GM06990 (cell line): Measurements from ENCODE around the gene DNAH11.

Experiments used
- DNase-seq: peaks from one replicate; pipeline ENCODE4 v3.0.0-alpha.2; 2011; ENCODE audit not compliant: insufficient read length; ENCODE audit errors: extremely low read depth
- H3K27me3 ChIP-seq: replicated peaks from 2 replicates; pipeline ENCODE4 v1.6.0; 2011; ENCODE audit warnings: low read length; ENCODE audit not compliant: control insufficient read depth, insufficient read depth
- H3K36me3 ChIP-seq: 2 replicates; pipeline ENCODE4 v1.5.1; 2011; ENCODE audit warnings: low read length; ENCODE audit not compliant: control insufficient read depth, insufficient read depth
- H3K4me3 ChIP-seq: replicated peaks from 2 replicates; pipeline ENCODE4 v1.5.1; 2011; ENCODE audit warnings: low read depth, mild to moderate bottlenecking, control low read depth, low read length
- TF ChIP-seq, protein P1 (sequence below): IDR thresholded peaks from 2 replicates; pipeline ENCODE4 v1.5.1; 2011; ENCODE audit warnings: low read length, control low read depth, mild to moderate bottlenecking, inconsistent platforms; ENCODE audit not compliant: insufficient read depth, poor library complexity, severe bottlenecking

DNAH11 gene

DNA sequence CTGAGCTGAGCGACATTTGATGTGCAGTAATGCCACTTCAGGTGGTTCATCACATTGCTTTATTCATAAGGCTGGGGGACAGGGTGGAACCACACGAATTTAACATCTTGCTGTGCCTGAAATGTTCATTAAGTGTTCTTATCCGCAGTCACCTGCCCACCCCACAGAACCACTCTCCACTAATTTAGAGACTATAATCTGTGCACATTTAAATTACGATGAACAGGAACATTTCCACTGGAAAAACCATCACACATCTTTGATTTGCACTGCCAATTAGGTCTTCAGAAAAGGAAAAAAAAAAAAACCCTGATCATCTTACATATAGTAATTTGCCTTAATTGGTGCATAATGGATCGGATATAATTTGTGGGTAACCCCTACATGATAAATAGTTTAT lies 400.6 kb downstream of the DNAH11 start:
- H3K4me3 ChIP-seq: no peak overlapping the region
- DNase-seq: no peak
- no peaks in the 10 kb centered on the region for H3K36me3 ChIP-seq
- H3K27me3 ChIP-seq: no peaks in the 10 kb centered on the region
- TF ChIP-seq, protein P1, sequence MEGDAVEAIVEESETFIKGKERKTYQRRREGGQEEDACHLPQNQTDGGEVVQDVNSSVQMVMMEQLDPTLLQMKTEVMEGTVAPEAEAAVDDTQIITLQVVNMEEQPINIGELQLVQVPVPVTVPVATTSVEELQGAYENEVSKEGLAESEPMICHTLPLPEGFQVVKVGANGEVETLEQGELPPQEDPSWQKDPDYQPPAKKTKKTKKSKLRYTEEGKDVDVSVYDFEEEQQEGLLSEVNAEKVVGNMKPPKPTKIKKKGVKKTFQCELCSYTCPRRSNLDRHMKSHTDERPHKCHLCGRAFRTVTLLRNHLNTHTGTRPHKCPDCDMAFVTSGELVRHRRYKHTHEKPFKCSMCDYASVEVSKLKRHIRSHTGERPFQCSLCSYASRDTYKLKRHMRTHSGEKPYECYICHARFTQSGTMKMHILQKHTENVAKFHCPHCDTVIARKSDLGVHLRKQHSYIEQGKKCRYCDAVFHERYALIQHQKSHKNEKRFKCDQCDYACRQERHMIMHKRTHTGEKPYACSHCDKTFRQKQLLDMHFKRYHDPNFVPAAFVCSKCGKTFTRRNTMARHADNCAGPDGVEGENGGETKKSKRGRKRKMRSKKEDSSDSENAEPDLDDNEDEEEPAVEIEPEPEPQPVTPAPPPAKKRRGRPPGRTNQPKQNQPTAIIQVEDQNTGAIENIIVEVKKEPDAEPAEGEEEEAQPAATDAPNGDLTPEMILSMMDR: no peak

DNA sequence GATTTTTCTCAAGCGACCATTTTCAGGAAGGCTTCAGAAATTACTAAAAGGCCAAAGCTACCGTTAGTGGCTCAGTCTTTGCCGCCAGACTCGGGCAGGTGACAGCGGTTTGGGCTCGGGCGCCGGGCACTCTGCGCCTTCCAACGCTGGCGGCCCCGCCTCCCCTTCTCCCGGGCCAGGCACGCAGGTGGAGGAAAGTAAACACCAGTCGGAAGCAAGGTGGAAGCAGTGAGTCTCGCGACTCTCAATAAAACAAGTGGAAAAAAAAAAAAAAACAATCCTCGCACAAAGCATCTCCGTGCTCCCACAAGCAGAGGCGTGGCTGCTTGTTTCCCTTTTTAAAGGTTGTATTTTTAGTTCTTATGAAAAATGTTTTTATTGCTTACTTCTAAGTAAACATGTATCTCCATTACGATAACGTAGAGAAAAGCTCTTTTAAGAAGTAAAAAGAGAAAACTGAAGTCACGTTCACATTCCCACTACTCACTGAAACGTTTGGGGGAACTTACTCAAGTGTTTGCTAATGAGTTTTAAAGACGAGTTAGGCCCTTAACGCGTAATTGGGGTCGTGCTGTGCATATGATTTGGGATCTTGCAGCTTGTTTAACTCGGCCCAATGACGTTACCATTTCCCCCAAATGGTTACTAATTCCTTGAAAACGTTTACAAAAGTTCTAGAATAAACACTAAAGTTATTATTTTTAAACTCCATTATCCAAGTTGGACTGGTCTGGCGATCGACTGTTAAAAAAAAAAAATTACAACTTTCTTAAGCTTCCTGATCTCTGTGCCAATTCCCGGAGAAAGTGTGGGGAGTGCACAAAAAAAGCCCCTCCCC lies 402.0 kb downstream of the DNAH11 start:
- peak overlapping the region; percentile 73 for H3K4me3 ChIP-seq
- H3K27me3 ChIP-seq: no peaks in the 10 kb centered on the region
- H3K36me3 ChIP-seq: no peaks in the 10 kb centered on the region
- TF ChIP-seq, protein P1: no peak
- peak; percentile 52 for DNase-seq

DNA sequence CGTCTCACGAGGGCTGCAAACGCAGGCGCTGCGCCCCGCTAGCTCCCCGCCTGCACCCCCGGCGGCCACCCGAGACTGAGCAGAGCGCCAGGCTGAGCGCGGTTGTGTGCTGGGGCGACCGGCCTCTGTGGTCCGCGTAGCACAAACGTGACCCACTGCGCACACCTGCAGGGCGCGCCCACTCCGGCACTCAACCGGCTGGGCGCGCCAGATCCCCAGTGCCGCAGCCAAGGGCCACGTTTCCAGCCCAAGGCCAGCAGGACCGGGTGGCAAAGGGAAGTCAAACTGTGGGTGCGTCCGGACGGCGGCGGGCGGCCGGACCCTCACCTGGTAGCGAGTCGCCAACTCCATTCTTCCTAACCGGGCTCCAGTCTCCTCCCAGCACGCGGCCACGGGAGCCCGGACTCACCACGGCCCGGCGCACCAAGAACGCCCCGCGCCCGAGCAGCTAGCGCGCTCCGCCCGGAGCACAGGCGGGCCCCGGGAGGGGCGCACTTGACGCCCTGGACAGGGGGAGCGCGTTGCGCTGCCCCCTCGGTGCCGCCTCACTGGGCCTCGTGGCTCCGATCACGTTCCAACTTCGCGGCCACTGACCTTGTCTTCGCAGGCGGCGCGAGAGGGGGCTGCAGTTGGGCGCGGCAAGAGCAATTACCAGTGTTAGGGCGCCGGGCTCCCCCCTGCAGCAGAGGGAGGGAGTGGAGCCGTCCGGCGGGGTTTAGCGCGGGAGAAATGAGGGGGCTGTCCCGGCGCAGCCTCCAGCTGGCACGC lies 402.8 kb downstream of the DNAH11 start, which contains the start of gene CDCA7L:
CDCA7L (minus strand) TSS at position 446 of the 768 bp plus-strand sequence; CDS start at position 351, 95 bp downstream.
- H3K27me3 ChIP-seq: no peaks in the 10 kb centered on the region
- no peaks in the 10 kb centered on the region for H3K36me3 ChIP-seq
- H3K4me3 ChIP-seq: peak within 1 kb of the TSS; percentile 73
- peak; percentile 92 for DNase-seq
- TF ChIP-seq, protein P1: peak; percentile 19

DNA sequence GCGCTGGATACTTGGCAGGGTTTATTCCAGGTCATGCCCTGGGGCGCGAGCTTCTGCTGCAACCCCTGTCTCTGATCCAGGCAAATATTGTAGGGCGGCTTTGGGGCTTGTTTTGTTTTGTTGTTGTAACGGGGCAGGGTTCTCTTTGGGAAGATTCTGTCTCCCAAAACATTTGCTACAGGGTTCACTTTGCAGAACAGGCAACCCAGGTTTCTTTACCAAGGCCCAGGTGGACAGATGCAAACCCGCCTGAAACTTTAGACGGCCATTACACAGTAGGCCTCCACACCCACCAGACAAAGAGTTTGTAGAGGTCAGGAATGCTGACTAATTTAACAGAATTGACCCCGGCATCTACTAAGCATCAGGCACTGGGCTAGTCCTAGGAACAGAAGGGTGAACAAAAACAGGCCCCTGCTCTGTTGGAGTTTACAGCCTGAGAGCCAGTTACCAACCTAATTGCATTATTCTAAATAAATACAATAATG lies 403.4 kb downstream of the DNAH11 start:
- no peaks in the 10 kb centered on the region for H3K36me3 ChIP-seq
- H3K4me3 ChIP-seq: peak overlapping the region; percentile 73
- H3K27me3 ChIP-seq: no peaks in the 10 kb centered on the region
- TF ChIP-seq, protein P1: no peak
- DNase-seq: no peak

DNA sequence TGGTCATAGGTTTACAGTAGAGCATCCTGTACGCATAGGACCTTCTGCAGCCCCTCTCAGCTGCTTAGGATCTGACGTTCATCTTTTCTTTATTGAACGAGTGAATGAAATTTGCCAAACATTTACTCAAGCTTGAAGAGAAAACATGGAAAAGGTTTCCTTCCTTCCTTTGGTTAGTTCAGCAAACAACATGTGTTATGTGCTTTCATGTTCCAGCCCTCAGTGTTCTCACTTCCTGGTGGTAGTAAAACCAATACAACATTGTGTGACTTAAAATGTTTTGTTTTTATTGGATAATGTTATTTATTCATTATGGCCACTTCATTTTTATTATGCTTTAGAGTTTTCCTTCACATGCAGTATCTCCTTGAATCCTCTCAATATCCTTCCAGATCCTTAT lies 404.2 kb downstream of the DNAH11 start:
- TF ChIP-seq, protein P1: no peak
- no peak for DNase-seq
- Histone ChIP-seq H3K36me3 (no peaks in the 10 kb centered on the region), H3K4me3 (no peak overlapping the region), H3K27me3 (no peaks in the 10 kb centered on the region)
